ENCODE data around the gene OR6N2. TPM values are rescaled to one million over a fixed set of nuclear protein-coding genes. Genes with fewer than 3 reads are reported as not detected.

OR6N2 gene, protein sequence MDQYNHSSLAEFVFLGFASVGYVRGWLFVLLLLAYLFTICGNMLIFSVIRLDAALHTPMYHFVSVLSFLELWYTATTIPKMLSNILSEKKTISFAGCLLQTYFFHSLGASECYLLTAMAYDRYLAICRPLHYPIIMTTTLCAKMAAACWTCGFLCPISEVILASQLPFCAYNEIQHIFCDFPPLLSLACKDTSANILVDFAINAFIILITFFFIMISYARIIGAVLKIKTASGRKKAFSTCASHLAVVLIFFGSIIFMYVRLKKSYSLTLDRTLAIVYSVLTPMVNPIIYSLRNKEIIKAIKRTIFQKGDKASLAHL
- not detected in 2 replicates for total RNA-seq
- polyA plus RNA-seq (2012), result not detected

DNA sequence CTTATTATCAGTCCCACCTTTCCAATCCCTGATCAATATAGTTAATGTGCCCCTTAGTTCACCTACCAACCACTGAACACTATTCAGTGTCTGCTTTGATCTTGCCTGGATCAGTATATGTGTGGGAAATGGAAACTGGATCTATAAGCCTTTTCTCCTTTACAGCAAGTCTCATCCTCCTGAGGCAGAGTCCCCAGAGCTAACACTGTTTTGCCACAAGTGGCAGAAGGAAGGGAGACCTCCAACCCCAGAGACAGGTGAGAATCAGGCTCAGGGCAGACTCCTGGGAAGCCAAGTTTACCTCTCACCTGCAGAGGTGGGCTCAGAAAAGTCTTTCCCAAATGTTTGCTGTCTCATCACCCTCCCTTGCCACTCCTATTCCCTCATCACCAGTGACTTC lies at the start of gene OR6N2:
Gene OR6N2 (minus strand): TSS at position 101 of the 400 bp plus-strand sequence. CDS start 3,569 bp downstream, outside the sequence.
- no peak for DNase-seq (ENCODE audit: low read depth)

DNA sequence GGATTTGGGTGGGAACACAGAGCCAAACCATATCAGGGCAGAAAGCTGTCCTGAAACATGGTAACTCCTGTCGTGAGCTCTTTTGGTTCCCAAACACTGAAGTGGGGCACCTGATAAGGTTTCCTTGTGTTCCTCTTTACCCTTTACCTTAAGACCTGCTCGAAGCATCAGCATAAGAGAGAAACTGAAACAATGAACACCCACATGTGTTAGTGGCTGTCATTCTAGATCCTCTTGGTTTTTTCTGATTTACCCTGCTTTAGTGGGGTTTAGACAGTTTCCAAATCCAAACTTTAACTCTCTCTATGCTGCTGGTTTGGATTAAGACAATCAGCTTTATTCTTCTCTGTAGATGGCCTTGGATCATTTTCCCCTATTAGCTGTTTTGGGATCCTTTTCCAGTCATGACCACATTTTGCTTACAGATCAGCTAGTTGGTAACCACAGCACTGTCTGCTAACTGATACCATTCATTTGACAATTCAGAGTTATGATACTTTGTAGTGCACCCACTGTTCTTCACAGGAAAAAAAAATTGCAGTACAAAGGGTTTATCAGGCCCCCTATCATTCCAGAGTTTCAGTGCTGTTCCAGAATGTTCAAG lies 49.2 kb upstream of the OR6N2 start:
- no peak for DNase-seq (ENCODE audit: low read depth)

DNA sequence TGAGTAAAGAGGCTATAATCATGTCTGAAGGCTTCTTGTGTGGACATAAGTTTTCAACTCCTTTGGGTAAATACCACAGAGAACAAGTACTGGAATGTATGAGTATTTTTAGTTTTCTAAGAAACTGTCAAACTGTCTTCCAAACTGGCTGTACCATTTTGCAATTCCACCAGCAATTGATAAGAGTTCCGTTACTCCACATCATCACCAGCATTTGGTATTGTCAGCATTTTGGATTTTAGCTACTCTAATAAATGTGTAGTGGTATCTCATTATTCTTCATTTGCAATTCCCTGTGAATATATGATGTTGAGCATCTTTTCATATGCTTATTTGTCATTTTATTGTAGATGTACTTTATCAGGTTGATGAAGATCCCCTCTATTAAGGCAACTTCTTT lies 40.7 kb upstream of the OR6N2 start:
- no peak for DNase-seq (ENCODE audit: low read depth)

DNA sequence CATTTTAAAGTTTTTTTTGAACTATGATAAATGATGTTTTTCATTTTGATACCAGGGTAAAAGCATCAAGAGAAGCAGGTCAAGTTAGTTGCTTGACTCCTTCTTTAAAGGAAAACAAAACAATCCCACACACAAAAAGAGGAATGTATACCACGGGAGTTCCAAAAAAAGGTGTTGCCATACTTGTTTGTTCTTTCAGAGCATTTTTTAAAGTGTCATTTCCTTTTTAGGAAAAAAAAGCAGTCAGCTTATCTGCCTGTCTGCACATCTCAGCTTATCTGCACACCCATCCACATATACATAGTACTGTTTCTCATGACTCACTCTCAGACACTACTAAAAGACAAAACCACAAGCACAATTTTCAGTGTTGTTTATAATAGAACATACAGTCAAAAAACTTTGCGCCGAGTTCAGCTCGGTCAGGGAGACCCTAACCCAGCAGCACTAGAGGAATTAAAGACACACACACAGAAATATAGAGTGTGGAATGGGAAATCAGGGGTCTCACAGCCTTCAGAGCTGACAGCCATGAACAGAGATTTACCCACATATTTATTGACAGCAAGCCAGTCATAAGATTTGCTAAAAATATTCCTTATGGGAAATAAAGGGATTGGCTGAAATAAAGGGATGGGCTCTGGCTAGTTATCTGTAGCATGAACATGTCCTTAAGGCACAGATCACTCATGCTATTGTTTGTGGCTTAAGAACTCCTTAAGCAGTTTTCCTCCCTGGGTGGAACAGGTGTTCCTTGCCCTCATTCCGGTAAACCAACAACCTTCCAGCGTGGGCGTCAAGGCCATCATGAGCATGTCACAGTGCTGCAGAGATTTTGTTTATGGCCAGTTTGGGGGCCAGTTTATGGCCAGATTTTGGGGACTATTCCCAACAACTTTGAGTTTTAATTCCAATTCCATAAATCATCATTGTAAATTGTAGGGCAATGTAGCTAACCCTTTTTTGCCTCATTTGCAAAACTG lies 38.7 kb upstream of the OR6N2 start:
- no peak for DNase-seq (ENCODE audit: low read depth)

DNA sequence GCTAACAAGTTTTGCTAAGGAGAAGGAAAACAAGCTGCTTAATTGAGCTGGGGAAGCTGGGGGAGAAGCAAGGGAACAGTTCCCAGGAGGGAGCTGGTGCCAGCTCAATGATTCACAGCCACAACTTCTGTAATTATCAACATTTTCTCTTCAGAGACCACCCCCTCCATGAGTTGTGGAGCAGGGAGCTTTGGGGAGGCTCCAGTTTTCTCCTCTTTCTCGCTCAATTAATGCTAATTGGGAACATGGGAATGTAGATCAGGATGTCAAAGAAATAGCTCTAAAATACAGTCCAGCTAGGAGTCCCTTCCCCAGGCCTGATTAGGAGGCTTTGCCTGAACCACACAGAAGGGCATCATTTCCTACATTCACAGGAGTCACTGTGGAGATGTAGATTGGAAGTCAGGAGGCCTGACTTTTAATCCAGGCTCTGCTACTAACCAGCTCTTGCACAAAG lies 38.0 kb upstream of the OR6N2 start:
- DNase-seq (ENCODE audit: low read depth), result no peak

DNA sequence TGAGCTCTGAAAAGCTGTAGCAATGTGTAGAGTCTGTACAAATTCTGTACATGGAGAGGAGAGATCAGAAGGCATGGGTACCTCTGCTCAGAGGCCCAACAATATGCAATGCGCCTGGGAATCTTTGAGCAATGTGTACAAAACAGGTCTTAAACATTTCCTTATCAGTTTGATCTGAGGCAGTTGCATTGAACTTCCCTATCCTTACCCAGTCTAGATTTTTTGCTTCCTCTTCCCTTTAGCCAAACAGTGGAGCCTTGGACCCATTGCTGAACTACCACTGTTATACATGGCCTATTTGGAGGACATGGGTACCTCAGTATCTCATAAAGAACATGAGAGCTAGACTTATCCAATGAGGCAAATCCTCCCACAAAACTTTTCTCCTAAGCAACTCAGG lies 37.6 kb upstream of the OR6N2 start:
- DNase-seq (ENCODE audit: low read depth), result no peak

DNA sequence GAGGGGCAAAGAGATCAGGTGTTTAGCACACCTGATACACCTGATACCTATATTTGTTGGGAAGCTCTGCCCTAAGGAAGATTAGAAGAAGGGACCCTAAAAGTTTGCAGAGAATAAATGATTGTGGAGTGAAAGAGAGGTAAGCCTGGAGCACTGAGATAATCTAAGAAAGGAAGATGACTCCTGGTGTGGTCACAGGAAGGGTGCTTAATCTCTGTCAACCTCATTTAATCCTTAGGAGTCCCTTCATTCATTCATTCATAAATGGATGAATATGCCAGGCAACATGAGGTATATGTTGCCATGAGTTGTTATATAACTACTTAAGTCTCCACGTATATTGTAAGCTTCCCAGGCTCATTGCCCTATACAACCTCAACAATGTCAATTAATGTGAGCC lies 34.0 kb upstream of the OR6N2 start:
- DNase-seq (ENCODE audit: low read depth), result no peak

DNA sequence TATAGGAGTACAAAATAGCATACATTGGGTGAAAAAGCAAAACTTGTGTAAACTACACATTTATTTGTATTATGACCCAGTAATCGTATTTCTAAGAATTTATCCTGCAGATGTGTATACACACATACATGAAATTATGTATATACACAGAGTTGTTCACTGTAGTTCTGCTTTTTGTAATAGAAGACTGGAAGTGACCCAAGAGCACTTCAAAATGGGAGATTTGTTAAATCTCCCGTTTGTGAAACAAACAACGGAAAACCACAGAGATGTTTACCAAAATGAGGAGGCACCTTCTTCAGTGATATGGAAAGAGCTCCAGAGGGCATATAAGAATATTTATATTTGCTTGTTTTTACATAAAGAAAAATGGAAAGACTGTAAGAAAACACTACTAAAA lies 32.2 kb upstream of the OR6N2 start:
- DNase-seq (ENCODE audit: low read depth), result no peak

DNA sequence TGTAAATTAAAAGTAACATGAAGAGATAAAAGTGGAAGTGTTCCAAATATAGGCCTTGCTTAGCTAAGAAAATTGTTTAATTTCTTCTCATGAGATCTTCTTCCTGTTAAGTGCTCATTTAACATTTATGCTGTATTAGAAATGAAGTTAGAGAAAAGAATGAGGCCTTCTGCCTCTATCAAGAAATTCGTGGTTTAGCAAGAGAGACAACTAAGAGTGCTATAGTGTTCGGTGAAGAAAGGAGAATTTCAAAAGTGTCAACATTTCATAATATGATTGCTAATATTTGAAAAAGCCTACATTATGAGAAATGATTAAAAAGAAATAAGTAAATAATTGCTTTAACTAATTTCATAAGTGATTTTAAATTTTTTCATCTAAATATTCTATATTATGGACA lies 31.3 kb upstream of the OR6N2 start:
- DNase-seq (ENCODE audit: low read depth), result no peak

DNA sequence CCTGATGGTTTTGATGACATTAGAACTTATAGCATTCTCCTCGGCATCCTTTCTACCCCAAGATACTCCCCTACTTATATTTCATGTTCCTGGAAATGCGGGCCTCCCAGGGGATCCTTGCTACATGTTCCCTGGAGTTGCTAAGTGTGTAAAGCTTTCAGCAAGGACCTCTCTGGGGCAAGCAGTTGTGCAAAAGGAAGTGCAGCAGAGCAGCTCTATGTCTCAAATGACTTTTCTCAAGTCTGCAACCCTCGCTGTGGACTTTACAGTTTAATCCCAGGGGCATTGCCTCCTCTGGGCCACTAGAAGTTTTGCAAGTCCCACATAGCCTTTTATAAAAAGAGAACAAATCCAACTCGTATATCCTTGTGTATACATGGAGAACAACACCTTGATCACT lies 29.3 kb upstream of the OR6N2 start:
- no peak for DNase-seq (ENCODE audit: low read depth)

DNA sequence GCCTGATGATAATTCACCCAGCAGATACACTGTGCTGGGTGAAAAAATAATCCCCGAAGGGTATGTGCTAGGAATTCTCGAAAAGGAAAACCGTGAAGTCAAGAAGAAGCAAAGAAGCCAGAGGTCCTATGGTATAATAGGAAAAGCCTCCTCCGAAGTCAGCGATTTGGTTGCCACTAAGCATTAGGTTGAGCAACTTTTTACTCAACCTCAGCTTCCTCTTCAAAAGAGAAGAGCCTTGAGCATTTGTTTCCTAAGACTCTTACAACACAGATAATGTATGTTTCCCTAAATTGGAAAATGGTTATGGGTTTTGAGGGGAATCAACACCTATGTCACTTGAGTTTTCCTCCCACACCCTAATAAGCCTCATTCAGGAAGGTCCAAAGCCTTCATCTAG lies 28.9 kb upstream of the OR6N2 start:
- no peak for DNase-seq (ENCODE audit: low read depth)

DNA sequence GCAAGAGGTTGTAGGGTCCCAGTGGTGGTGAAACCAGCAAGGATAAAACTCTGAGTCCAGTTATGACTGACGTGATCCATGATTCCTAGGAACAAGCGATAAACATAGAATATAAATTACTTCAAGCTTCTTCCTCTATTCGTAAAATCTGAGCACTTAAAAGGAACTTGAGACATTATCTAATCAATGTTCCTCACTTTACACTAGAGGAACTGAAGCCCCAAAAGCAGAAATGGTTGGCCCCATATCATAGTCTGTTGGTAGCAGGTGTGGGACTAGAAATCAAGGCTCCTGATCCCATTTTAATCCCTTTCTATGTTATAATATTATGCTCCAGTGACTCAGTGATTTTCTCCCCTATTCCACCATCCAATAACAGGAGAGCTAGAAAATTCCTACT lies 28.3 kb upstream of the OR6N2 start:
- DNase-seq (ENCODE audit: low read depth), result no peak

DNA sequence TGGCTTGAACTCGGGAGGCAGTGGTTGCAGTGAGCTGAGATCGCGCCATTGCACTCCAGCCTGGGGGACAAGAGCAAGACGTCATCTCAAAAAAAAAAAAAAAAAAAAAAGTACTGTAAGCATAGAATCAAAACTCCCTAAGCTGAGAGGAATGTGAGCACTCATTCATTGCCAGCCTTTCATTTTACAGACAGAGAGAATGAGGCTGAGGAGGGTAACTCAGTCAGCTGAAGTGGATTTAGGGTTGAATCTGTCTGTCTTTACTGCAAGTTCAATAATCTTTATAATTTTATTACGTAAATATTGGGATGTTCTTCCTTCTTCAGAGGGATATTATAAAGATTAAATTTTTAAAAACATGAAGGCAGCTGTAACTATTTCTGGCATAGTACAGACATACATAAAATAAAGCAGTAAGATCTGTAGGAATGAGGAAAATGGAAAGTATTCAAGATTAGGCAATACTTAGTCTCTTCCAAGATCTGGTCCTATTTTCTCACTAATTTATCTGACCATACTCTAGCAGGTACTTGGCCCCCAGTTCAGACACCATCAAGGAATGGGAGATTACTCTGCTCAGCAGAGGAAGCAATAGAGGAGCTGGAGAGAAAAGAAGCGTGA lies 26.0 kb upstream of the OR6N2 start:
- no peak for DNase-seq (ENCODE audit: low read depth)

DNA sequence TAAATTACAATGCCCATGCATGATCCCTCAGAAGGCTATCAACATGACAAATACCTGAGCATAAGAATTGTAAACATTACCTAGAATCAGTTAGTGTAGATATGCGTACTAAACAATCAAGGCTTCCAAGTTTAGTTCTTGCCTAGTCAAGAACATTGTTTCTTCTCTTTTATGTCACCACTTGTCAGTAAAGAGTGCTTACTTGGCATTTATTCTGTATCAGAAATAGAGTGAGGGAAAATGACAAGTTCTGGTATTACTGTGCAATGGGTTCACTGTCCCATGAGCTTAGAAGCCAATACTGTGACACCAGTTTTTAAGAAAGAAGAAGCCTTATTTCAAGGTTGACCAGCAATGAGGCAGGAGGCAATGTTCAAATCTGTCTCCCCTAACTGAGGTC lies 22.7 kb upstream of the OR6N2 start:
- no peak for DNase-seq (ENCODE audit: low read depth)

DNA sequence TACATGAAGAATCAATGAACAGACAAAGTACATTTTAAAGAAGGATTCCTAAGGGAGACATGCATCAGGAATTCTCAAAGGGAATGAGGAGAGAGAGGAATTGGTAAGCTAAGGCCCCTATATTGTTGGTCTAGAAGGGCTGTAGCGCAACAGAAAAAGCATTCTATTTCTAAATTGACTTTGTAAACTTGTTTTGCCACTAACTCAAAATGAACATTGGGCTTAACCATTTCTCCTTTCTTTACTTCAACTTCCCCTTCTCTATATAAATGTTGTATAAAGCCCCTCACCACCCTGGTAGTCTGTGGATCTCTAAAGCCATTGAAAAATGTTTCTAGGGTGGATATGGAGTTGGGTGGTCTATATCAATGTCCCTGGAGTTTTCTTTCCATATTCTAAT lies 20.4 kb upstream of the OR6N2 start:
- no peak for DNase-seq (ENCODE audit: low read depth)

DNA sequence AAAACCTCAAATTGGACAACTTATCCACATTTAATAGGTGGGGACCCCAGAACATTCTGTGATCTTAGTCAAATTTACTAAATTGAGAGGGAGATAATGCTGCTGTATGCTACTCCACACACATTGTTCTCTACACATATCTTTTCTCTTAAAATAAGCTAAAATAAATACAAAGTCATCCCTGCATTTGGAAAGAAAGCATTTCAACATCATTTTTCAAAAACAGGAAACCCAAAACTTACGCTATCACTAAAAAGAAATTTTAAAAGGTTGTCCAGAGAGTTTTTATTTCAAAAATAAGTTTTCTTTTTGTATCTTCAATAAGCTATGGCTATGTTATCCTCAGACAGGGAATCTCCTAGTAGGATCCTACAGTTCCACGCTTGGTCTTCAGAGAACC lies 19.5 kb upstream of the OR6N2 start:
- DNase-seq (ENCODE audit: low read depth), result no peak

DNA sequence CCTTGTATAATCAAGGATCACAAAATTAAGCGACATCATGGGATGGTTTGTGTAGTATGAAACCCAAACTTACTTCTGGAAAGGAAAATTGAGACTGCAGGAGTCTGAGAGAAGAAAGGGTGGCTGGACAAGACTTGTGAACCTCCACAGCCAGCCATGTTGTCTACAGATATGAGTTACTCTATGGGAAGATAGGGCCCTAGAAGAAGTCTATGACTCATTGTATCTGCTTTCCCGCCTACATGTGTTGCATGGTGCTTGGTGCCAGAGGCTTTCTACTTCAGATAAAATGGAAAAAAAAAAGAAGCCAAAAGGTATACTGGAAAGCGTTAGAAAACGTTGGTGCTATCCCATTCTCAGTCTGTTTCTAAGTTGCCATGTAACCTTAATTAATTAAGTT lies 18.7 kb upstream of the OR6N2 start:
- DNase-seq (ENCODE audit: low read depth), result no peak

DNA sequence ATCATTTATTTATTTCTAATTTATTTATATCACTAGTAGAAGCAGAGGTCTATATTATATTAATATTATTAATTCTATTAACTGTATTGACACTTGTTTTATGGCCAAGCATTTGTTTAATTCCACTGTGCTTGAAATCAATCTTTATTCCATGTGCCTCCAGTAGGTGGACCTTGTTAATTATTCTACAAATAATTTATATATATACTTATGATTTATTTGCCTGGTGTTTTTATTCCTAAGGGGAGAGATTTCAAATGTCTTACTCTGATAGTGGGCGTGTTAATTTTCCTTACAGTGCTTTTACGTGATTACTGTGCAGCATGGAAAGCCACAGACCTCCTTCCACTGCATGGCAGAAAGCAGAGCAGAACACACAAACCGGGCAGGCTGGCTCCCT lies 17.5 kb upstream of the OR6N2 start:
- no peak for DNase-seq (ENCODE audit: low read depth)

DNA sequence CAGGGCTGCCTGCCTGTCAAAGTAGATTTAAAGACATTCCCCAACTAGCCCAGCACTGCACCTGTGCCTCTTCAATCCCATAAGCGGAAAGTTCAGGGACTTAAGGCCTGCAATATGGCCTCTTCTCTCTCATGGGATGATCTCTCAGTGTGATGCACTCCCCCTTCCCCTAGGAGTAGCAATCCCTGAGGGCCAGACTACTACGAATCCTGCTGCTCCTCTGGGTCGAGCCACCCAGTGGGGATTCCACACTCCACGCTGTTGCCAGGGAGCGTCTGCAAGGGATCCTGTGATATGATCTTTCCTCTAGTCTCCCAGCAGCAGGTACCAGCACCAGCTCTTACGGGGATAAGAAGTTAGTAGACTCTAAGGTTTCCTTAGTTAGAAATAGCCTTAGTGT lies 13.2 kb upstream of the OR6N2 start:
- DNase-seq (ENCODE audit: low read depth), result no peak

DNA sequence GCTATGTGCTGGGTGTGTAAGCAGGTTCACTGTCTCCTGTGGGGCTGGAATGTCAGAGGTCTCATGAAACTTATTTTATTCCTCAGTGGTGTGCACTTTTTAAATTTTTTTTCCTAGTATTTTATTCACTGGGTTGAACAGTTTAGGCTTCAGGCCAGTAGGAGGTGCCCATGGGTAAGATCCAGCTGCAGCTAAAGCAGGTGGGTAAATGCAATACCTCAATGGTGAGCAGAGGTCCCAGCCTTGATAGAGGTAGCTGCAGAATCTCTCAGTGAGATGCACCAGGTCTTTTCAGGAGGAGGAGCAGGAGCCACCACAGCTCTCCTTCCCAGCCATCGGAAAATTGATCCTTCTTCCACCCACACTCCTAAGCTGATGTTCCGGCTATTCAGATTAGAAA lies 12.6 kb upstream of the OR6N2 start:
- DNase-seq (ENCODE audit: low read depth), result no peak

All from myocyte (in vitro differentiated cells).